KMS-11 (cell line): ENCODE measurements around the gene RGS7.

Experiments used
- H2AFZ ChIP-seq: fragments of 200-600 bp; sonication (generic); 2 replicates; pipeline ENCODE4 v1.6.1; 2016; ENCODE audit warnings: antibody characterized with exemption, mixed run types, low read depth
- H3K27ac ChIP-seq: fragments of 200-600 bp; sonication (generic); 2 replicates; pipeline ENCODE4 v1.6.1; 2016; ENCODE audit warnings: mild to moderate bottlenecking, mixed run types
- H3K27me3 ChIP-seq: fragments of 200-600 bp; sonication (generic); 2 replicates; pipeline ENCODE4 v1.6.1; 2017; ENCODE audit warnings: mild to moderate bottlenecking, low read depth, mixed run types, moderate library complexity; ENCODE audit not compliant: insufficient read depth
- H3K36me3 ChIP-seq: fragments of 200-600 bp; sonication (generic); 2 replicates; pipeline ENCODE4 v1.6.1; 2017; ENCODE audit warnings: mild to moderate bottlenecking, mixed run types; ENCODE audit not compliant: insufficient read depth
- H3K4me1 ChIP-seq: fragments of 200-600 bp; sonication (generic); 2 replicates; pipeline ENCODE4 v1.6.1; 2016; ENCODE audit warnings: mild to moderate bottlenecking, low read depth, mixed run types; ENCODE audit not compliant: poor library complexity, severe bottlenecking
- H3K4me2 ChIP-seq: fragments of 200-600 bp; sonication (generic); 2 replicates; pipeline ENCODE4 v1.7.0; 2016; ENCODE audit warnings: mild to moderate bottlenecking, mixed run types
- H3K4me3 ChIP-seq: fragments of 200-600 bp; sonication (generic); IDR thresholded peaks from 2 replicates; pipeline ENCODE4 v1.6.1; 2017; ENCODE audit warnings: low read depth, low read length, mixed read lengths; ENCODE audit not compliant: insufficient read depth
- H3K79me2 ChIP-seq: fragments of 200-600 bp; sonication (generic); 2 replicates; pipeline ENCODE4 v1.6.1; 2016; ENCODE audit warnings: low read depth, mixed run types; ENCODE audit not compliant: insufficient read depth
- H3K9ac ChIP-seq: fragments of 200-600 bp; sonication (generic); 2 replicates; pipeline ENCODE4 v1.6.1; 2016; ENCODE audit warnings: mild to moderate bottlenecking, mixed run types
- H4K20me1 ChIP-seq: fragments of 200-600 bp; sonication (generic); 2 replicates; pipeline ENCODE4 v1.6.1; 2016; ENCODE audit warnings: mild to moderate bottlenecking, mixed run types; ENCODE audit not compliant: insufficient read depth
- TF ChIP-seq, protein P1 (sequence below): fragments of 200-600 bp; sonication (generic); conservative IDR thresholded peaks from 2 replicates; pipeline ENCODE4 v1.6.1; 2017; ENCODE audit warnings: low read depth, mild to moderate bottlenecking, antibody characterized with exemption, low read length, moderate library complexity, mixed read lengths

Gene RGS7

DNA sequence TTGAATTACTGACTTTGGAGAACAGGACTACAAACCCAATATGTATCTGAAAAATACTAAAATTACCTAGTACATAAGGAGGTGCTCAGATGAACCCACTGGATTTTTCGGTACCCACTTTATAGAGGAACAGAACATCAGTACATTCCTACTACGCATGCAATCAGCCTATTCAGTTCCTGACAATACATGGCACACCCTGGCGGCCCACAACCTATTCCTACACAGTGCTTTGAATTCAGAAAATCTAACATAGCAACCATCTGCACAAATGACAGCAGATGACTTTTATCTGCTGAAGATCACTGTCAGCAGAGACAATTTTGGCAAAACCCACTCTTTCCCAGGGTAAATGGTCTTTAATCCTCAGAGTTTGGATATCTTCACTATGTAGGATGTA, 487.9 kb downstream of the RGS7 start:
- Histone ChIP-seq H4K20me1 (no peaks in the 10 kb centered on the region), H3K4me3 (no peak overlapping the region), H3K9ac (no peak overlapping the region), H3K79me2 (no peaks in the 10 kb centered on the region), H3K36me3 (no peaks in the 10 kb centered on the region), H3K27me3 (no peaks in the 10 kb centered on the region), H3K4me1 (no peaks in the 10 kb centered on the region), H3K27ac (no peak overlapping the region), H3K4me2 (no peak overlapping the region), H2AFZ (no peak overlapping the region)
- TF ChIP-seq, protein P1, sequence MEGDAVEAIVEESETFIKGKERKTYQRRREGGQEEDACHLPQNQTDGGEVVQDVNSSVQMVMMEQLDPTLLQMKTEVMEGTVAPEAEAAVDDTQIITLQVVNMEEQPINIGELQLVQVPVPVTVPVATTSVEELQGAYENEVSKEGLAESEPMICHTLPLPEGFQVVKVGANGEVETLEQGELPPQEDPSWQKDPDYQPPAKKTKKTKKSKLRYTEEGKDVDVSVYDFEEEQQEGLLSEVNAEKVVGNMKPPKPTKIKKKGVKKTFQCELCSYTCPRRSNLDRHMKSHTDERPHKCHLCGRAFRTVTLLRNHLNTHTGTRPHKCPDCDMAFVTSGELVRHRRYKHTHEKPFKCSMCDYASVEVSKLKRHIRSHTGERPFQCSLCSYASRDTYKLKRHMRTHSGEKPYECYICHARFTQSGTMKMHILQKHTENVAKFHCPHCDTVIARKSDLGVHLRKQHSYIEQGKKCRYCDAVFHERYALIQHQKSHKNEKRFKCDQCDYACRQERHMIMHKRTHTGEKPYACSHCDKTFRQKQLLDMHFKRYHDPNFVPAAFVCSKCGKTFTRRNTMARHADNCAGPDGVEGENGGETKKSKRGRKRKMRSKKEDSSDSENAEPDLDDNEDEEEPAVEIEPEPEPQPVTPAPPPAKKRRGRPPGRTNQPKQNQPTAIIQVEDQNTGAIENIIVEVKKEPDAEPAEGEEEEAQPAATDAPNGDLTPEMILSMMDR, result no peak

DNA sequence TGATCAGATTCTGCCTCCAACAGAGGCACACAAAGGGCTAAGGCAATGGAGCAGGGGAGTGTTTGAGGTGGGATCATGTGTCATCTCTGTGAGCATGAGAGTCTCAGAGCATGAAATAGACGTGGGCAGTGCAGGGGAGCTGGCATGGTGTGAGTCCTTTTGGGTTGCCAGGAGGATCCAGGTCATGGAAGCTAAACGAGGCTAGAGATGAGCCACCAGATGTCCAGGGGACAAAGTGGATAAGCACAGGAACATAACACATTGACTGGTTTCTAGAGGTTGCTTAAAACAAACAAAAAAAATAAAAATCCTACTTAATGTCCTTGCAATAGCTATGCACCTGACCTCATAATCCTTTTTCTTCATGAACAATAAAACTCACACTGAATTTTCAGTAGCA, 490.3 kb downstream of the RGS7 start:
- Histone ChIP-seq H3K27me3 (no peaks in the 10 kb centered on the region), H3K79me2 (no peaks in the 10 kb centered on the region)

DNA sequence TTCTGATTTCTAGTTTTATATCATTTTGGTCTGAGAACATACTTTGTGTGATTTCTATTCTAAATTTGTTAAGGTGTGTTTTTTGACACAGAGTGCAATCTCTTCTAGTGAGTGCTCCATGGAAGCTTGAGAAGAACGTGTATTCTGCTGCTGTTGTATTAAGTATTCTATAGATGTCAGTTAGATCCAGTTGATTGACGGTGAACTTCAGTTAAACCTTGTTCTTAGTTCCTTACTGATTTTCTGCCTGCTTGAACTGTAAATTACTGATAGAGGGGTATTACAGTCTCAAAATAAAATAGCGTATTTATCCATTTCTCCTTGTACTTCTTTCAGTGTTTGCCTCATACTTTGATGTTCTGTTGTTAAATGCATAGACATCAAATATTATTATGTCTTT, 497.0 kb downstream of the RGS7 start:
- no peak overlapping the region for H3K27ac ChIP-seq
- no peaks in the 10 kb centered on the region for H3K27me3 ChIP-seq
- H3K9ac ChIP-seq, result no peak overlapping the region
- no peaks in the 10 kb centered on the region for H3K36me3 ChIP-seq
- TF ChIP-seq, protein P1, result no peak
- H2AFZ ChIP-seq, result no peak overlapping the region
- H3K79me2 ChIP-seq, result no peaks in the 10 kb centered on the region
- no peaks in the 10 kb centered on the region for H3K4me1 ChIP-seq
- H4K20me1 ChIP-seq, result no peaks in the 10 kb centered on the region
- no peak overlapping the region for H3K4me3 ChIP-seq
- no peak overlapping the region for H3K4me2 ChIP-seq

More for the DNA sequence above, 490.3 kb downstream of the RGS7 start:
- H3K4me1 ChIP-seq, result no peaks in the 10 kb centered on the region
- no peaks in the 10 kb centered on the region for H3K36me3 ChIP-seq
- H2AFZ ChIP-seq, result no peak overlapping the region
- TF ChIP-seq, protein P1, result no peak
- H3K27ac ChIP-seq, result no peak overlapping the region
- no peak overlapping the region for H3K9ac ChIP-seq
- H3K4me3 ChIP-seq, result no peak overlapping the region
- no peaks in the 10 kb centered on the region for H4K20me1 ChIP-seq
- no peak overlapping the region for H3K4me2 ChIP-seq

DNA sequence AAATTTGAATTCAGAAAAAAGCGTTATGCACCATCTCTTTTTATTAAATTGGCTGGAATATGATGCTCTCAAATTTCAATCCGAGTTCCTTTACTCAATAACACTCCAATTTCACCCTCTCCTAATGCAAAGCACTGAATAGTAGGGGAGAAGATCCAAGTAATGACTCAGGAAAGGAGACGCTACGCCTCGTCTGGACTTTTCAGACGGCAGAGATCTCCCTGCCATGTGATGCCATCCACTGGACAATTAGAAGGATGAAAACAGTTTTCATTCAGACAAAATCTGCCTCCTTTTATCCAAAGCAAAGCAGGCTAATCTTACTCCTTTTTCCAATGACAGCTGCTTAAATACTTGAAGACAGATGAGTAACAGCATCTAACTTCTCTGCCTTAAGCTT, 502.6 kb downstream of the RGS7 start:
- TF ChIP-seq, protein P1, result no peak

More for the DNA sequence above, 502.6 kb downstream of the RGS7 start:
- Histone ChIP-seq H3K4me1 (no peaks in the 10 kb centered on the region), H4K20me1 (no peaks in the 10 kb centered on the region), H3K4me2 (no peak overlapping the region), H3K79me2 (no peaks in the 10 kb centered on the region), H3K4me3 (no peak overlapping the region), H3K36me3 (no peaks in the 10 kb centered on the region), H3K27me3 (no peaks in the 10 kb centered on the region), H3K9ac (no peak overlapping the region), H3K27ac (no peak overlapping the region), H2AFZ (no peak overlapping the region)
